HG03457 (cell line): ENCODE results near the gene PPME1.

Experiments used
- ATAC-seq: cut with Tn5 transposase; IDR thresholded peaks from one replicate; pipeline ENCODE4 v1.9.1; 2021; ENCODE audit warnings: moderate number of reproducible peaks; ENCODE audit not compliant: unreplicated experiment

PPME1 gene

GRCh38 chr11:74278721-74279161, 107.7 kb downstream of the PPME1 start:
- no peak for ATAC-seq

- no peak for ATAC-seq
These were observed 108.2 kb downstream of the PPME1 start for GRCh38 chr11:74279256-74279655.

GRCh38 chr11:74280494-74280893, 109.4 kb downstream of the PPME1 start:
- ATAC-seq, result no peak

- ATAC-seq, result no peak
These were observed 111.3 kb downstream of the PPME1 start for GRCh38 chr11:74282421-74282820.

GRCh38 chr11:74282914-74283371, 111.9 kb downstream of the PPME1 start:
- no peak for ATAC-seq

- no peak for ATAC-seq
These were observed 112.6 kb downstream of the PPME1 start for GRCh38 chr11:74283580-74284180.

GRCh38 chr11:74284466-74284865, 113.4 kb downstream of the PPME1 start:
- no peak for ATAC-seq

- no peak for ATAC-seq
These were observed 117.1 kb downstream of the PPME1 start for GRCh38 chr11:74288161-74288560.

GRCh38 chr11:74288911-74289310, 117.8 kb downstream of the PPME1 start:
- ATAC-seq, result no peak

- no peak for ATAC-seq
These were observed 126.4 kb downstream of the PPME1 start for GRCh38 chr11:74297484-74297883.

- no peak for ATAC-seq
These were observed 127.9 kb downstream of the PPME1 start for GRCh38 chr11:74299015-74299414.
